ENCODE measurements around the gene KIAA0408. TPM values are rescaled to one million over a fixed set of nuclear protein-coding genes. Genes with fewer than 3 reads are reported as not detected.

KIAA0408 gene
- total RNA-seq, 4 donors from 2014 or later, result 2.3 to 31.2 (median 5.7) TPM

DNA sequence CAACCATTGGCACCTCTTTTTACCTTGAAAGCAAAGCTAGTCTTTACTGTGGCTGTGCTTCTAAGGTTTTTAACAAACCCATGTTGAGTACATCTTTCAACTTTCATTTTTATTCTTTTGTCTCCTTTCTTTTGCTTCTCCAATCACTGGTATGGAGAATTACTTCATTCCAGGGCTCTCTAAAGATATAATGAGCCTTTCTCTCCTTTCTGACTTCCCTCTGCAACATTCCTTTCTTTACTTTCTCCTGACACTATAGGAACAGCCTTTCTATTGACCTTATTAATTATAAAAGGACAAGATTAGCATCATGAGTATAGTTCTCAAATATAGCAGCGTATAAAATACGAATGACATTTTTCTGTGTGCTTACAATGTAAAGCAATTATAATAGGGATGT, 23.1 kb upstream of the KIAA0408 start:
- no peak overlapping the region for H3K4me3 ChIP-seq
- H3K4me1 ChIP-seq, result peaks cover 0 to 4% of the 10 kb centered on the region in 2 donors
- DNase-seq, result no peak
- H3K9me3 ChIP-seq, result no peaks in the 10 kb centered on the region
- H3K36me3 ChIP-seq, result no peaks in the 10 kb centered on the region
- no peak overlapping the region for H3K27ac ChIP-seq
- intact Hi-C loops (cut with DNase I; ENCODE audit: low total_unique reads), result no loop called here
- TF ChIP-seq CTCF (IDR thresholded peaks at IDR 0.05) (no peak), POLR2A (IDR thresholded peaks at IDR 0.05) (no peak)
- H3K27me3 ChIP-seq, result no peaks in the 10 kb centered on the region

GRCh38 chr6:127481628-127482027, 22.4 kb upstream of the KIAA0408 start:
- intact Hi-C loops (cut with DNase I; ENCODE audit: low total_unique reads), result no loop called here
- H3K27ac ChIP-seq, result peak overlapping the region in 1 of 2 donors; percentile 18
- no peaks in the 10 kb centered on the region for H3K9me3 ChIP-seq
- no peaks in the 10 kb centered on the region for H3K27me3 ChIP-seq
- H3K4me1 ChIP-seq, result peaks cover 0 to 4% of the 10 kb centered on the region in 2 donors
- DNase-seq, result no peak
- H3K4me3 ChIP-seq, result no peak overlapping the region
- TF ChIP-seq POLR2A (IDR thresholded peaks at IDR 0.05), result no peak
- TF ChIP-seq CTCF (IDR thresholded peaks at IDR 0.05), result no peak
- no peaks in the 10 kb centered on the region for H3K36me3 ChIP-seq

DNA sequence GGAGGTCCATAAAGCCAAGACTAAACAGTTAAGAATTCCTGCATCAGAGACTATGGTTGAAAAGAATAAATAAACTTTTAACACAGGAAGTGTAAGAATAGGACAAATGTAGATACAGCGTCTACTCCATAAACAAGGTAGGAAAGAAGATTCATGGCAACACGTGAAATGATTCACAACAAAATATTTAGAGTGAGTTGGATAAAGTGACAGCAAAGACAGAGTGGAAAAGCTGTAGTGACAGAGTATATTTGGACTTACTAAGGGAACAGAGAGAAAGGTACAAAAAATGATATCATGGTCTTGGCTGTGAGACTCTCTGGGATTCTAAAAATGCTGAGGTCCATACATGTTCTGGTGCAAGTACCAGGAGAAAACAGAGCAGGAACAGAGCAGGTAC, 21.9 kb upstream of the KIAA0408 start:
- TF ChIP-seq POLR2A (IDR thresholded peaks at IDR 0.05) (no peak), CTCF (IDR thresholded peaks at IDR 0.05) (no peak)
- peaks cover 0 to 4% of the 10 kb centered on the region in 2 donors for H3K4me1 ChIP-seq
- intact Hi-C loops (cut with DNase I; ENCODE audit: low total_unique reads), result no loop called here
- no peaks in the 10 kb centered on the region for H3K27me3 ChIP-seq
- no peaks in the 10 kb centered on the region for H3K36me3 ChIP-seq
- no peak overlapping the region for H3K27ac ChIP-seq
- no peaks in the 10 kb centered on the region for H3K9me3 ChIP-seq
- no peak for DNase-seq
- no peak overlapping the region for H3K4me3 ChIP-seq

DNA sequence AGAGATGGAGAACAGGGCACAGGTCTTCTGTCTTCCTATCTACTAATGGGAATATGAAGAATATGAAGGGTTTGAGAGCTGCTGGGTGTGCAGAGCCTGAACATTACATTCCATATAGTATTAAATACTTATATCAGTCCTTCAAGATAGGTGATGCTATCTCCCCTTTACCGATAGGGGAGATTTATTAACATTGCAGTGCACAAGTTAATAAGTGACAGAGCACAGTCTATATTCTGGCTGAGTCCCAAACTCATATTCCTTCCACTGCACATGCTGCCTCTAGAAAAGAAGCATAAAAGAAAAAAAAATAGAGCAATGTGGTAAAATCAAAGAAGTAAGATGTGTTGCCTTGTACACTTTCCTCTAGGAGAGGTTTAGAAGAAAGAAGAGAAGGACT, 18.5 kb upstream of the KIAA0408 start:
- TF ChIP-seq POLR2A (IDR thresholded peaks at IDR 0.05), result no peak
- TF ChIP-seq CTCF (IDR thresholded peaks at IDR 0.05), result no peak
- no peak overlapping the region for H3K27ac ChIP-seq
- DNase-seq, result no peak

DNA sequence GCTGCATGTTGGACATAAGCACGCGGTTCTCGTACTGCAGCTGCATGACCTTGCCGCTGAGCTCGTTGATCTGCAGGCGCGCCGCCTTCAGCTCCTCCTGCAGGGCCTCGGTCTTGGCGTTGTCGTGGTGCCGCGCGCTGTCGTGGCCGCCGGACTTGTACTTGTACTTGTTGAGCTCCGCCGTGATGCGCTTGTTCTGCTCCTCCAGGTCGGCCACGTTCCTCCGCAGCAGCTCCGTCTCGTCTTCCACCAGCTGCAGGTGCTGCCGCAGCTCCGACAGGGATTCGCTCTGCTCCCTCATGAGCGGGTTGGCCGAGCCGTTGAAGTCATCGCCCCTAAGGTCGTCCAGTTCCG, 16.6 kb upstream of the KIAA0408 start:
- TF ChIP-seq CTCF (IDR thresholded peaks at IDR 0.05), result no peak
- TF ChIP-seq POLR2A (IDR thresholded peaks at IDR 0.05), result no peak
- no peak overlapping the region for H3K27ac ChIP-seq
- no peaks in the 10 kb centered on the region for H3K27me3 ChIP-seq
- no peaks in the 10 kb centered on the region for H3K4me1 ChIP-seq
- no peak overlapping the region for H3K4me3 ChIP-seq
- no peaks in the 10 kb centered on the region for H3K36me3 ChIP-seq
- no peaks in the 10 kb centered on the region for H3K9me3 ChIP-seq
- intact Hi-C loops (cut with DNase I; ENCODE audit: low total_unique reads), result no loop called here
- no peak for DNase-seq

More for the DNA sequence above, 18.5 kb upstream of the KIAA0408 start:
- intact Hi-C loops (cut with DNase I; ENCODE audit: low total_unique reads), result no loop called here
- Histone ChIP-seq H3K4me1 (no peaks in the 10 kb centered on the region), H3K4me3 (no peak overlapping the region), H3K27me3 (no peaks in the 10 kb centered on the region), H3K9me3 (no peaks in the 10 kb centered on the region), H3K36me3 (no peaks in the 10 kb centered on the region)

Measured in uterus (tissue), 4 donors.